Transverse colon (tissue), 4 donors: ENCODE results near the gene CAGE1. TPM values are rescaled to one million over a fixed set of nuclear protein-coding genes. Genes with fewer than 3 reads are reported as not detected.
A peak's percentile ranks its signal among the peaks of the same experiment; 100 is the strongest.

Experiments used
- DNase-seq: peaks from one replicate; pipeline ENCODE4 v3.0.0-alpha.2; 2019
- H3K27ac ChIP-seq, 4 donors: fragments of 200-600 bp; sonication (generic); 2 replicates each; pipeline ENCODE4 v1.5.1; 2016 to 2018; ENCODE audit warnings: inconsistent platforms in 4 of 4
- H3K27me3 ChIP-seq: fragments of 200-600 bp; sonication (generic); 2 replicates; pipeline ENCODE4 v1.5.1; 2017; ENCODE audit warnings: inconsistent platforms
- H3K36me3 ChIP-seq, 4 donors: fragments of 200-600 bp; sonication (generic); 2 replicates each; pipeline ENCODE4 v1.5.1; 2017 to 2019; ENCODE audit warnings: inconsistent platforms in 4 of 4
- H3K4me1 ChIP-seq, 4 donors: fragments of 200-600 bp; sonication (generic); 2 replicates each; pipeline ENCODE4 v1.5.1; 2017 to 2020; ENCODE audit warnings: inconsistent platforms in 4 of 4
- H3K4me3 ChIP-seq, 4 donors: fragments of 200-600 bp; sonication (generic); 1 replicate in 1 of 4; 2 replicates in 3 of 4; pipeline versions ENCODE4 v1.5.1 to v1.6.1; 2017 to 2019; ENCODE audit warnings: inconsistent platforms in 4 of 4
- H3K9me3 ChIP-seq, 2 donors: fragments of 200-600 bp; sonication (generic); 2 replicates each; pipeline ENCODE4 v1.5.1; 2017 to 2019; ENCODE audit warnings: inconsistent platforms in 2 of 2
- CTCF ChIP-seq, 5 experiments: fragments of 200-600 bp in 3 of 5; fragments of 450-650 bp in 2 of 5; sonication (generic) in 3 of 5; IDR thresholded peaks; 1 replicate in 2 of 5; 2 replicates in 3 of 5; pipeline ENCODE4 v1.5.1; 2016 to 2017; ENCODE audit warnings: antibody characterized with exemption in 5 of 5, inconsistent platforms in 3 of 5, mild to moderate bottlenecking in 2 of 5, moderate library complexity in 1 of 5
- EP300 ChIP-seq: sonication (generic); formaldehyde crosslinking; IDR thresholded peaks from one replicate; pipeline ENCODE4 v1.6.1; 2017; ENCODE audit warnings: antibody characterized with exemption, low read depth
- POLR2A ChIP-seq: fragments of 450-650 bp; IDR thresholded peaks from one replicate; pipeline ENCODE4 v1.6.1; 2016; ENCODE audit warnings: antibody characterized with exemption, mild to moderate bottlenecking, moderate library complexity
- POLR2AphosphoS5 ChIP-seq, 3 donors: sonication (generic); formaldehyde crosslinking; IDR thresholded peaks; one replicate each; pipeline ENCODE4 v1.6.1; 2016; ENCODE audit warnings: antibody characterized with exemption in 3 of 3
- WGBS, 2 donors: methylation state at CpG; one replicate each; pipeline ENCODE4 v1.1.5; 2018; ENCODE audit warnings: low coverage in 1 of 2; 5-methylcytosine and 5-hydroxymethylcytosine counted together
- in situ Hi-C, 4 donors: fragments of 200-750 bp; cut with MboI; loops; one replicate each; pipeline versions ENCODE4 v1.15.0 to v1.15.1; 2017; ENCODE audit warnings: low sequenced_read_pairs in 3 of 4, low pct_ligation_motif_present in 1 of 4, low pct_unique_long_range_greater_than_20kb in 1 of 4
- intact Hi-C: fragments of 100-400 bp; cut with DNase I; formaldehyde crosslinking; loops from one replicate; pipeline ENCODE4 v1.15.1; 2023; ENCODE audit warnings: low total_unique reads
- total RNA-seq, 4 donors: library from RNA; depleted of rRNA; stranded (reverse); fragments of >200 nt; gene quantifications; one replicate each; pipeline ENCODE4 v1.1.0, GENCODE V29; 2016

CAGE1 gene
- total RNA-seq, 4 donors from 2014 or later = not detected

DNA sequence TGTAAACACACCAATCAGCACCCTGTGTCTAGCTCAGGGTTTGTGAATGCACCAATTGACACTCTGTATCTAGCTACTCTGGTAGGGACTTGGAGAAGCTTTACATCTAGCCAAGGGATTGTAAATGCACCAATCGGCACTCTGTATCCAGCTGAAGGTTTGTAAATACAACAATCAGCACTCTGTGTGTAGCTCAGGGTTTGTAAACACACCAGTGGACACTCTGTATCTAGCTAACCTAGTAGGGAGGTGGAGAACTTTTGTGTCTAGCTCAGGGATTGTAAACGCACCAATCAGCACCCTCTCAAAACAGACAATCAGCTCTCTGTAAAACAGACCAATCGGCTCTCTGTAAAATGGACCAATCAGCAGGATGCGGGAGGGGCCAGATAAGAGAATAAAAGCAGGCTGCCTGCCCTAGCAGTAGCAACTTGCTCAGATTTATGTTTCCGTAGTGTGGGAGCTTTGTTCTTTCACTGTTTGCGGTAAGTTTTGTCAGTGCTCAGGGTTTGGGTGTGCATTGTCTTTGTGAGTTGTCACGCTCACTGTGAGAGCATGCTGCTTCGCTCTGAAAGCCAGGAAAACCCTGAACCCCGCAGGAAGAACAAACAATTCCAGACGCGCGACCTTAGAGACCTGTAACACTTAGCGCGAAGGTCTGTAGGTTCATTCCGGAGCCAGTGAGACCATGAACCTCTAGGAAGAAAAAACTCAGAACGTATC is 37.1 kb upstream of the CAGE1 start:
- intact Hi-C loops (no loop called here), in situ Hi-C loops (no loop called here)
- TF ChIP-seq CTCF (IDR thresholded peaks at IDR 0.05) = no peak
- no peak for TF ChIP-seq EP300
- TF ChIP-seq POLR2AphosphoS5 (IDR thresholded peaks at IDR 0.05) = no peak
- TF ChIP-seq POLR2A = no peak
- no peaks in the 10 kb centered on the region for H3K9me3 ChIP-seq
- H3K36me3 ChIP-seq = no peaks in the 10 kb centered on the region
- no peaks in the 10 kb centered on the region for H3K27me3 ChIP-seq
- H3K27ac ChIP-seq = no peak overlapping the region
- DNase-seq = no peak
- no peak overlapping the region for H3K4me3 ChIP-seq
- H3K4me1 ChIP-seq = no peaks in the 10 kb centered on the region
- 60 to 85% methylated on average over 5 to 16 of the region's 16 CpGs for WGBS, 2 donors

DNA sequence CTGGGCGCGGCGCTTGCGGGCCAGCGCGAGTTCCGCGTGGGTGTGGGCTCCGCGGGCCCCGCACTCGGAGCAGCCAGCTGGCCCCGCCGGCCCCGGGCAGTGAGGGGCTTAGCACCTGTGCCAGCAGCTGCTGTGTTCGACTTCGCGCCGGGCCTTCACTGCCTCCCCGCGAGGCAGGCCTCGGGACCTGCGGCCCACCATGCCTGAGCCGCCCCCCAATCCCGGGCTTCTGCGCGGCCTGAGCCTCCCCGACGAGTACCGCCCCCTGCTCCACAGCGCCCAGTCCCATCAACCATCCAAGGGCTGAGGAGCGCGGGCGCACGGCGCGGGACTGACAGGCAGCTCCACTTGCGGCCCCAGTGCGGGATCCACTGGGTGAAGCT is 36.3 kb upstream of the CAGE1 start:
- H3K27ac ChIP-seq = no peak overlapping the region
- WGBS, 2 donors = 99% methylated on average over 24 of the region's 39 CpGs; no CpG with 5 or more reads in 1 of the 2 donors
- no peaks in the 10 kb centered on the region for H3K4me1 ChIP-seq
- no peaks in the 10 kb centered on the region for H3K9me3 ChIP-seq
- intact Hi-C loops (no loop called here), in situ Hi-C loops (no loop called here)
- H3K27me3 ChIP-seq = no peaks in the 10 kb centered on the region
- H3K4me3 ChIP-seq = no peak overlapping the region
- TF ChIP-seq EP300 (no peak), POLR2A (no peak)
- DNase-seq = no peak
- no peaks in the 10 kb centered on the region for H3K36me3 ChIP-seq

DNA sequence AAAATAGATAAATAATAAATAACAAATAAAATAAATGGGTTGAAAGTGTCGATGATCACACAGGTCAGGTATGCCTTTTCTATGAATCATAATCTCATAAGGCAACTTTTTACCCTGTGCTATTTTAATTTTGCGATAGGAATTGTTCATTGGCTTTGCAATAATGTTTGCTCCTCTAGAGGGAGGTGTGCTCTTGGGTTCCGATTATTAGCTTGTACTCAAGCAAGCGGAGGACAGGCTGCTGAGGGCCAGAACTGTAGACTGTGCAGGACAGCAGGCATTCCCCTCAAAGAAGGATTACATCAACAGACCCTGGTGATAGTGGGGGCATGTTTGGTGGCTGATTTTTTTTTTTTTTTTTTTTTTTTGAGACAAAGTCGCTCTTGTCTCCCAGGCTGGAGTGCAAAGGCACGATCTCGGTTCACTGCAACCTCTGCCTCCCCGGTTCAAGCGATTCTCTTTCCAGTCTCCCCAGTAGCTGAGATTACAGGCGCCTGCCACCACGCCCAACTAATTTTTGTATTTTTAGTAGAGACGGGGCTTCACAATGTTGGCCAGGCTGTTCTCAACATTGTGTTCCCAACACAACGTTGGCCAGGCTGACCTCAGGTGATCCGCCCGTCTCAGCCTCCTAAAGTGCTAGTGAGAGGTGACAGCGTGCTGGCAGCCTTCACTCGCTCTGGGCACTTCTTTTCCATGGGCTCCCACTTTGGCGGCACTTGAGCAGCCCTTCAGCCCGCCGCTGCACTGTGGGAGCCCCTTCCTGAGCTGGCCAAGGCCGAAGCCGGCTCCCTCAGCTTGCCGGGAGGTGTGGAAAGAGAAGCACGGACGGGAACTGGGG is 35.6 kb upstream of the CAGE1 start:
- H3K27me3 ChIP-seq = no peaks in the 10 kb centered on the region
- no peaks in the 10 kb centered on the region for H3K36me3 ChIP-seq
- no peaks in the 10 kb centered on the region for H3K4me1 ChIP-seq
- WGBS, 2 donors = 35 to 83% methylated on average over 2 to 22 of the region's 25 CpGs
- intact Hi-C loops = no loop called here
- H3K9me3 ChIP-seq = no peaks in the 10 kb centered on the region
- TF ChIP-seq CTCF (IDR thresholded peaks at IDR 0.05) = peak; percentile 32 to 73 (median 54)
- no peak for TF ChIP-seq POLR2A
- H3K27ac ChIP-seq = no peak overlapping the region
- in situ Hi-C loops = loop anchor here in 3 of 4 donors (25.0 kb wide), 2 partner anchors 138 to 162 kb away; partner anchors contain the start of gene SNRNP48 (in 2 of the 3)
- H3K4me3 ChIP-seq = no peak overlapping the region
- no peak for DNase-seq

- in situ Hi-C loops = loop anchor here in 3 of 4 donors (25.0 kb wide), 2 partner anchors 137 to 163 kb away; partner anchors contain the start of gene SNRNP48 (in 2 of the 3)
These were observed 34.5 kb upstream of the CAGE1 start for GRCh38 chr6:7424058-7424457.

More at GRCh38 chr6:7424058-7424457, 34.5 kb upstream of the CAGE1 start:
- H3K36me3 ChIP-seq = no peaks in the 10 kb centered on the region
- no peaks in the 10 kb centered on the region for H3K27me3 ChIP-seq
- WGBS, 2 donors = 82 to 91% methylated on average over 5 of the region's 5 CpGs
- no peak for DNase-seq
- H3K4me3 ChIP-seq = no peak overlapping the region
- no peak for TF ChIP-seq CTCF (IDR thresholded peaks at IDR 0.05)
- no peak for TF ChIP-seq POLR2A
- no peak for TF ChIP-seq POLR2AphosphoS5 (IDR thresholded peaks at IDR 0.05)
- TF ChIP-seq EP300 = no peak
- no peaks in the 10 kb centered on the region for H3K9me3 ChIP-seq
- no peak overlapping the region for H3K27ac ChIP-seq
- intact Hi-C loops = no loop called here
- no peaks in the 10 kb centered on the region for H3K4me1 ChIP-seq
